Thyroid gland (tissue), 4 donors: ENCODE data around the gene M6PR.

Experiments
- CTCF ChIP-seq, 6 experiments: fragments of 200-600 bp in 3 of 6; fragments of 450-650 bp in 3 of 6; sonication (generic) in 3 of 6; IDR thresholded peaks; one replicate each; pipeline ENCODE4 v1.5.1; 2016 to 2019; ENCODE audit warnings: antibody characterized with exemption in 6 of 6, mild to moderate bottlenecking in 2 of 6, inconsistent platforms in 1 of 6, moderate library complexity in 1 of 6
- POLR2A ChIP-seq, 2 donors: fragments of 450-650 bp; IDR thresholded peaks; one replicate each; pipeline ENCODE4 v1.6.1; 2017; ENCODE audit warnings: antibody characterized with exemption in 2 of 2, mild to moderate bottlenecking in 2 of 2, moderate library complexity in 1 of 2

- TF ChIP-seq CTCF (IDR thresholded peaks at IDR 0.05) (no peak), POLR2A (IDR thresholded peaks at IDR 0.05) (no peak)
These were observed 2.7 kb downstream of the M6PR start for GRCh38 chr12:8946733-8947132.
